ENCODE data around the gene DNAAF3. TPM values are rescaled to one million over a fixed set of nuclear protein-coding genes. Genes with fewer than 3 reads are reported as not detected.

The DNAAF3 gene
- polyA plus RNA-seq, 1 of the 3 experiments (the other 2 are of a cell fraction) = 2.4 TPM

- Histone ChIP-seq H3K4me3 (ENCODE audit: low read depth in 2 of 2, low read length in 1 of 2) (no peak overlapping the region), H3K4me1 (ENCODE audit: control insufficient read depth in 1 of 2, insufficient read depth in 2 of 2, low read depth in 1 of 2, low read length in 1 of 2) (no peaks in the 10 kb centered on the region), H4K20me1 (ENCODE audit: insufficient read depth) (no peaks in the 10 kb centered on the region), H3F3A (replicated peaks; ENCODE audit: insufficient read depth) (peaks cover 4% of the 10 kb centered on the region), H3K79me2 (ENCODE audit: insufficient read depth) (no peaks in the 10 kb centered on the region), H3K9me3 (no peaks in the 10 kb centered on the region), H3K9ac (no peak overlapping the region), H3K27me3 (ENCODE audit: insufficient read depth) (peaks cover 9% of the 10 kb centered on the region; the same call in 1 of the 2 replicates), H3K4me2 (no peak overlapping the region), H2AFZ (ENCODE audit: low read depth) (no peak overlapping the region), H3K27ac (ENCODE audit: low read depth in 2 of 2, low read length in 1 of 2) (no peak overlapping the region), H3K9me2 (no peaks in the 10 kb centered on the region), H3K36me3 (replicated peaks in 1 of 2; ENCODE audit: control insufficient read depth in 1 of 2, insufficient read depth in 2 of 2, low read length in 1 of 2) (no peaks in the 10 kb centered on the region)
- POLR2A ChIA-PET = no interaction called here
- WGBS (ENCODE audit: low lambda C conversion rate) = 19% methylated on average over 3 of the region's 3 CpGs
- no peak for DNase-seq
- CTCF ChIA-PET = interaction anchor here (1.2 to 2.7 kb wide), 5 partner anchors 11 to 167 kb away, joined by 3 to 12 read pairs (median 8); partner anchors contain the start of gene PPP1R12C
- TF ChIP-seq CTCF (IDR thresholded peaks at IDR 0.05) = no peak
- no peak for TF ChIP-seq RCOR1 (IDR thresholded peaks at IDR 0.05; ENCODE audit: low read length)
- no peak for TF ChIP-seq ELF1 (IDR thresholded peaks at IDR 0.05)
- TF ChIP-seq GATA2 (CRISPR knock-in tag; IDR thresholded peaks at IDR 0.05) = no peak
- no peak for TF ChIP-seq RFX5 (IDR thresholded peaks at IDR 0.05; ENCODE audit: low read length)
- TF ChIP-seq SIN3A (IDR thresholded peaks at IDR 0.05; ENCODE audit: borderline replicate concordance, low read depth, low read length) = no peak
- no peak for TF ChIP-seq CHD2 (IDR thresholded peaks at IDR 0.05; ENCODE audit: low read length, partially characterized antibody)
- no peak for TF ChIP-seq TAF1 (IDR thresholded peaks at IDR 0.05; ENCODE audit: borderline replicate concordance, low read depth, low read length)
- TF ChIP-seq EP300 (IDR thresholded peaks at IDR 0.05; ENCODE audit: borderline replicate concordance in 1 of 2, low read depth in 1 of 2, low read length in 1 of 2) = no peak
- TF ChIP-seq TEAD4 (IDR thresholded peaks at IDR 0.05; ENCODE audit: borderline replicate concordance, insufficient read depth) = no peak
- no peak for TF ChIP-seq FOXM1 (IDR thresholded peaks at IDR 0.05; ENCODE audit: low read depth)
- TF ChIP-seq SMC3 (IDR thresholded peaks at IDR 0.05; ENCODE audit: low read depth, low read length) = no peak
These were observed 31.7 kb downstream of the DNAAF3 start for GRCh38 chr19:55134736-55135135.

- Histone ChIP-seq H2AFZ (ENCODE audit: low read depth) (no peak overlapping the region), H3K27me3 (ENCODE audit: insufficient read depth) (peaks cover 13% of the 10 kb centered on the region; the same call in 1 of the 2 replicates)
These were observed 32.6 kb downstream of the DNAAF3 start for GRCh38 chr19:55133639-55134444.

More at GRCh38 chr19:55133639-55134444, 32.6 kb downstream of the DNAAF3 start:
- ChIA-PET POLR2A (no interaction called here), CTCF (interaction anchor here (1.3 to 3.2 kb wide), 7 partner anchors 8 to 253 kb away, joined by 3 to 37 read pairs (median 8); partner anchors contain the start of gene PPP1R12C)
- Histone ChIP-seq H3K79me2 (ENCODE audit: insufficient read depth) (no peaks in the 10 kb centered on the region), H3K9me2 (no peaks in the 10 kb centered on the region), H3K9me3 (no peaks in the 10 kb centered on the region), H3K4me1 (ENCODE audit: control insufficient read depth in 1 of 2, insufficient read depth in 2 of 2, low read depth in 1 of 2, low read length in 1 of 2) (no peaks in the 10 kb centered on the region), H3K27ac (ENCODE audit: low read depth in 2 of 2, low read length in 1 of 2) (no peak overlapping the region), H4K20me1 (ENCODE audit: insufficient read depth) (no peaks in the 10 kb centered on the region), H3K36me3 (replicated peaks in 1 of 2; ENCODE audit: control insufficient read depth in 1 of 2, insufficient read depth in 2 of 2, low read length in 1 of 2) (no peaks in the 10 kb centered on the region), H3K4me2 (no peak overlapping the region), H3F3A (replicated peaks; ENCODE audit: insufficient read depth) (peaks cover 4% of the 10 kb centered on the region), H3K9ac (no peak overlapping the region), H3K4me3 (ENCODE audit: low read depth in 2 of 2, low read length in 1 of 2) (no peak overlapping the region)
- no peak for DNase-seq
- no peak for TF ChIP-seq CTCF (IDR thresholded peaks at IDR 0.05)
- WGBS (ENCODE audit: low lambda C conversion rate) = 65% methylated on average over 14 of the region's 25 CpGs
